H9 (cell line): Measurements from ENCODE around the gene ETV6. TPM values are rescaled to one million over a fixed set of nuclear protein-coding genes. Genes with fewer than 3 reads are reported as not detected.

ENCODE experiments used
- DNase-seq: peaks from one replicate; pipeline ENCODE4 v3.0.0-alpha.2; 2017
- H2AFZ ChIP-seq: one replicate; pipeline ENCODE4 v1.6.1; 2013; ENCODE audit warnings: mild to moderate bottlenecking, low read length, control low read depth, moderate library complexity
- H2AK5ac ChIP-seq: 2 replicates; pipeline ENCODE4 v1.6.1; 2013; ENCODE audit warnings: low read length, control low read depth, mixed read lengths; ENCODE audit not compliant: insufficient read length
- H2BK120ac ChIP-seq: one replicate; pipeline ENCODE4 v1.6.1; 2013; ENCODE audit warnings: low read depth, mild to moderate bottlenecking, low read length, control low read depth, inconsistent platforms; ENCODE audit not compliant: poor library complexity, severe bottlenecking
- H2BK12ac ChIP-seq: 2 replicates; pipeline ENCODE4 v1.6.1; 2013; ENCODE audit warnings: low read length, control low read depth, mixed read lengths, low read depth; ENCODE audit not compliant: insufficient read length
- H2BK15ac ChIP-seq: 2 replicates; pipeline ENCODE4 v1.6.1; 2013; ENCODE audit warnings: low read depth, low read length, control low read depth
- H2BK20ac ChIP-seq: one replicate; pipeline ENCODE4 v1.6.1; 2013; ENCODE audit warnings: low read depth, mild to moderate bottlenecking, low read length, control low read depth, inconsistent platforms; ENCODE audit not compliant: poor library complexity, severe bottlenecking
- H2BK5ac ChIP-seq: 2 replicates; pipeline ENCODE4 v1.6.1; 2013; ENCODE audit warnings: low read length, control low read depth, mixed read lengths; ENCODE audit not compliant: insufficient read length
- H3K14ac ChIP-seq: 2 replicates; pipeline ENCODE4 v1.6.1; 2013; ENCODE audit warnings: low read length, control low read depth; ENCODE audit not compliant: insufficient read depth
- H3K18ac ChIP-seq: 2 replicates; pipeline ENCODE4 v1.6.1; 2013; ENCODE audit warnings: low read depth, mild to moderate bottlenecking, mixed read lengths, low read length, control low read depth; ENCODE audit not compliant: insufficient read length
- H3K23ac ChIP-seq: 2 replicates; pipeline ENCODE4 v1.6.1; 2013; ENCODE audit warnings: low read length, control low read depth, mixed read lengths, low read depth; ENCODE audit not compliant: insufficient read length
- H3K23me2 ChIP-seq: 2 replicates; pipeline ENCODE4 v1.6.1; 2013; ENCODE audit warnings: low read depth, mild to moderate bottlenecking, mixed read lengths, low read length, control low read depth; ENCODE audit not compliant: insufficient read length, poor library complexity, severe bottlenecking
- H3K27ac ChIP-seq: 2 replicates; pipeline ENCODE4 v1.5.1; 2013; ENCODE audit warnings: low read length, control low read depth, mixed read lengths, low read depth; ENCODE audit not compliant: insufficient read length
- H3K27me3 ChIP-seq: 2 replicates; pipeline ENCODE4 v1.6.1; 2013; ENCODE audit warnings: low read length, control low read depth, inconsistent platforms; ENCODE audit not compliant: insufficient read depth
- H3K4ac ChIP-seq: 2 replicates; pipeline ENCODE4 v1.6.1; 2013; ENCODE audit warnings: low read depth, mild to moderate bottlenecking, control low read depth, inconsistent platforms, low read length, moderate library complexity
- H3K4me1 ChIP-seq: 2 replicates; pipeline ENCODE4 v1.6.1; 2013; ENCODE audit warnings: low read length, control low read depth, inconsistent platforms; ENCODE audit not compliant: insufficient read depth
- H3K4me2 ChIP-seq: 2 replicates; pipeline ENCODE4 v1.6.1; 2013; ENCODE audit warnings: low read length, control low read depth, mixed read lengths; ENCODE audit not compliant: insufficient read length, insufficient read depth
- H3K56ac ChIP-seq: 2 replicates; pipeline ENCODE4 v1.6.1; 2013; ENCODE audit warnings: low read depth, mild to moderate bottlenecking, mixed read lengths, low read length, control low read depth; ENCODE audit not compliant: insufficient read length
- H3K79me1 ChIP-seq: 2 replicates; pipeline ENCODE4 v1.6.1; 2013; ENCODE audit warnings: low read depth, mild to moderate bottlenecking, moderate library complexity, low read length, control low read depth, inconsistent platforms; ENCODE audit not compliant: insufficient read depth, poor library complexity, severe bottlenecking
- H3K79me2 ChIP-seq: 2 replicates; pipeline ENCODE4 v1.6.1; 2013; ENCODE audit warnings: low read length, control low read depth, inconsistent platforms; ENCODE audit not compliant: insufficient read depth
- H3K9ac ChIP-seq: 2 replicates; pipeline ENCODE4 v1.6.1; 2013; ENCODE audit warnings: low read length, control low read depth, mixed read lengths; ENCODE audit not compliant: insufficient read length; ENCODE audit errors: extremely low read depth
- H3K9me3 ChIP-seq: one replicate; pipeline ENCODE4 v1.6.1; 2013; ENCODE audit warnings: low read depth, low read length, inconsistent platforms; ENCODE audit not compliant: control insufficient read depth
- H3T11ph ChIP-seq: one replicate; pipeline ENCODE4 v1.6.1; 2013; ENCODE audit warnings: mild to moderate bottlenecking, low read length, control low read depth, inconsistent platforms
- H4K20me1 ChIP-seq: one replicate; pipeline ENCODE4 v1.6.1; 2013; ENCODE audit not compliant: control insufficient read depth, insufficient read length, insufficient read depth
- H4K5ac ChIP-seq: 2 replicates; pipeline ENCODE4 v1.6.1; 2013; ENCODE audit warnings: low read depth, mild to moderate bottlenecking, mixed read lengths, low read length, control low read depth; ENCODE audit not compliant: insufficient read length
- H4K8ac ChIP-seq: replicated peaks from 2 replicates; pipeline ENCODE4 v1.6.1; 2013; ENCODE audit warnings: low read length, control low read depth, mixed read lengths, low read depth; ENCODE audit not compliant: insufficient read length
- H4K91ac ChIP-seq: 2 replicates; pipeline ENCODE4 v1.6.1; 2013; ENCODE audit warnings: low read depth, mild to moderate bottlenecking, moderate library complexity, mixed read lengths, low read length, control low read depth; ENCODE audit not compliant: insufficient read length
- H3K27ac Mint-ChIP-seq, 3 experiments: 2 replicates in 2 of 3; 3 replicates in 1 of 3; pipeline ENCODE4 v1.8.0; 2020 to 2021; ENCODE audit warnings: mixed read lengths in 3 of 3, mild to moderate bottlenecking in 1 of 3, moderate library complexity in 1 of 3
- H3K27me3 Mint-ChIP-seq: 2 replicates; pipeline ENCODE4 v1.8.0; 2021; ENCODE audit warnings: low read depth, mild to moderate bottlenecking, moderate library complexity, mixed read lengths
- H3K36me3 Mint-ChIP-seq, 3 experiments: 2 replicates in 2 of 3; 3 replicates in 1 of 3; pipeline ENCODE4 v1.8.0; 2020 to 2021; ENCODE audit warnings: low read depth in 3 of 3, mixed read lengths in 3 of 3; ENCODE audit not compliant: insufficient read depth in 1 of 3
- H3K4me1 Mint-ChIP-seq, 2 experiments: 2 replicates each; pipeline ENCODE4 v1.8.0; 2020; ENCODE audit warnings: mixed read lengths in 2 of 2
- H3K4me3 Mint-ChIP-seq, 2 experiments: 2 replicates in 1 of 2; 3 replicates in 1 of 2; pipeline ENCODE4 v1.8.0; 2020 to 2021; ENCODE audit warnings: mild to moderate bottlenecking in 2 of 2, mixed read lengths in 2 of 2, moderate library complexity in 1 of 2
- H3K9me3 Mint-ChIP-seq, 2 experiments: 2 replicates in 1 of 2; 3 replicates in 1 of 2; pipeline ENCODE4 v1.8.0; 2020; ENCODE audit warnings: mild to moderate bottlenecking in 2 of 2, mixed read lengths in 2 of 2, moderate library complexity in 1 of 2
- CTCF ChIP-seq: fragments of 200-600 bp; sonication (generic); conservative IDR thresholded peaks from 3 replicates; pipeline ENCODE4 v1.8.0; 2021; ENCODE audit warnings: antibody characterized with exemption, mild to moderate bottlenecking
- WGBS: extraction: QIAGEN DNeasy Blood & Tissue Kit; methylation state at CpG from one replicate; pipeline ENCODE4 v1.1.7; 2013; ENCODE audit warnings: missing lambda C conversion rate, low lambda C conversion rate, mixed read lengths; ENCODE audit not compliant: insufficient read length; ENCODE audit errors: extremely low coverage; 5-methylcytosine and 5-hydroxymethylcytosine counted together
- total RNA-seq: library from RNA; stranded (reverse); gene quantifications from 2 replicates; pipeline ENCODE4 v1.2.1, GENCODE V29; 2021

The ETV6 gene
- total RNA-seq, 1 experiment from 2014 or later, result 28.7 TPM

- Histone ChIP-seq H2BK20ac (no peak overlapping the region), H2BK5ac (no peak overlapping the region), H3K18ac (no peak overlapping the region), H3K27ac (no peak overlapping the region), H4K91ac (no peak overlapping the region), H3K9me3 (no peaks in the 10 kb centered on the region), H3K14ac (no peak overlapping the region), H3K23ac (no peak overlapping the region), H4K5ac (no peak overlapping the region), H2BK15ac (no peak overlapping the region), H3K4me2 (no peak overlapping the region), H3K56ac (no peak overlapping the region), H3K27me3 (no peaks in the 10 kb centered on the region), H4K20me1 (no peaks in the 10 kb centered on the region), H3K23me2 (no peaks in the 10 kb centered on the region), H3K79me2 (no peaks in the 10 kb centered on the region), H3K79me1 (no peaks in the 10 kb centered on the region), H3K4me1 (peaks cover 5% of the 10 kb centered on the region; the same call in 1 of the 2 replicates), H2BK120ac (no peak overlapping the region), H4K8ac (no peak overlapping the region), H3T11ph (no peak overlapping the region), H3K9ac (no peak overlapping the region), H2AK5ac (no peak overlapping the region), H3K4ac (no peak overlapping the region), H2AFZ (no peak overlapping the region), H2BK12ac (no peak overlapping the region)
- Mint-ChIP-seq H3K4me3 (no peak overlapping the region; a peak in 1 of 5 replicates), H3K27me3 (no peaks in the 10 kb centered on the region), H3K27ac (peak overlapping the region in 2 of 3 experiments; percentile 12 to 75; a peak in 3 of 7 replicates), H3K9me3 (no peaks in the 10 kb centered on the region), H3K36me3 (peaks cover 0 to 3% (median 3%) of the 10 kb centered on the region in 3 experiments; a peak in 2 of 7 replicates), H3K4me1 (peaks cover 22 to 28% of the 10 kb centered on the region in 2 experiments)
- no CpG with 5 or more reads among the region's 6 CpGs for WGBS
- no peak for DNase-seq
- no peak for TF ChIP-seq CTCF
Observed at GRCh38 chr12:11701433-11701832, 52.0 kb downstream of the ETV6 start.
